Measurements from ENCODE around the gene SNX1. TPM values are rescaled to one million over a fixed set of nuclear protein-coding genes. Genes with fewer than 3 reads are reported as not detected.

Gene SNX1
- polyA plus RNA-seq, 2 of the 4 experiments (the other 2 are of a cell fraction), result 86.7 to 89.4 TPM

DNA sequence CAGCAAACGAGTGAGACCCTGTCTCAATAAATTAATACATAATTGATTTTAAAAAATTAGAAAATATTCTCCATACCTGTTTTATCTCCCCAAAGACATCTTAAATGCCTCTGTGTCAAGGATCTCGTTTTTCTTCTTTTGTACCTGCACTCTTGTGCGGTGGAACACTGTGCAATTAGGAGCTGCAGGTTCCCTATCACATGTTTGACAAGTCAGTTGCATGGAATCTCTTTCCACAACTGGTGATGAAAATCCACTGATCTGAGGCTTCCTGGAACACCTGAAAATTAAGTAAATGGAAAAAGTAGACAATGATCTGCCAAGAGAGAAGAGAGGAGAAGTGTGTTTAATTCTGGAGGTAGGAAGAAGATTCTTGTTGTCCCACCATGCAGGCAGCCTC lies 52.8 kb downstream of the SNX1 start:
- no peak for DNase-seq (ENCODE audit: low read depth in 1 of 2, low spot score in 1 of 2)
- no peak overlapping the region for H3K27ac ChIP-seq
- no peak overlapping the region for H3K4me3 ChIP-seq
- ChIA-PET POLR2A (no interaction called here), CTCF (interaction anchor here (1.3 to 2.6 kb wide), 3 partner anchors 10 to 538 kb away, joined by 5 to 14 read pairs (median 6); no protein-coding TSS in a partner anchor)
- WGBS (ENCODE audit: missing lambda C conversion rate), result 64% methylated on average over 3 of the region's 3 CpGs
- H3K4me1 ChIP-seq, result peaks cover 9% of the 10 kb centered on the region; the same call in 1 of the 3 replicates
- no peak for ATAC-seq
- TF ChIP-seq HOXA7 (CRISPR knock-in tag; IDR thresholded peaks at IDR 0.05), result no peak
- TF ChIP-seq, protein P1, sequence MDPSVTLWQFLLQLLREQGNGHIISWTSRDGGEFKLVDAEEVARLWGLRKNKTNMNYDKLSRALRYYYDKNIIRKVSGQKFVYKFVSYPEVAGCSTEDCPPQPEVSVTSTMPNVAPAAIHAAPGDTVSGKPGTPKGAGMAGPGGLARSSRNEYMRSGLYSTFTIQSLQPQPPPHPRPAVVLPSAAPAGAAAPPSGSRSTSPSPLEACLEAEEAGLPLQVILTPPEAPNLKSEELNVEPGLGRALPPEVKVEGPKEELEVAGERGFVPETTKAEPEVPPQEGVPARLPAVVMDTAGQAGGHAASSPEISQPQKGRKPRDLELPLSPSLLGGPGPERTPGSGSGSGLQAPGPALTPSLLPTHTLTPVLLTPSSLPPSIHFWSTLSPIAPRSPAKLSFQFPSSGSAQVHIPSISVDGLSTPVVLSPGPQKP (IDR thresholded peaks at IDR 0.05; ENCODE audit: low read depth, low read length), result no peak
- no peak for TF ChIP-seq HOXB13 (CRISPR knock-in tag; IDR thresholded peaks at IDR 0.05; ENCODE audit: low read depth)
- TF ChIP-seq FOSB (CRISPR knock-in tag; IDR thresholded peaks at IDR 0.05), result no peak
- no peak for TF ChIP-seq JUN (IDR thresholded peaks at IDR 0.05)
- no peak for TF ChIP-seq MAZ (IDR thresholded peaks at IDR 0.05; ENCODE audit: borderline replicate concordance, low read depth, low read length)
- no peak for TF ChIP-seq JUNB (IDR thresholded peaks at IDR 0.05)
- no peak overlapping the region for H3K4me2 ChIP-seq
- no peaks in the 10 kb centered on the region for H3K9me3 ChIP-seq
- FAIRE-seq, result no peak

DNA sequence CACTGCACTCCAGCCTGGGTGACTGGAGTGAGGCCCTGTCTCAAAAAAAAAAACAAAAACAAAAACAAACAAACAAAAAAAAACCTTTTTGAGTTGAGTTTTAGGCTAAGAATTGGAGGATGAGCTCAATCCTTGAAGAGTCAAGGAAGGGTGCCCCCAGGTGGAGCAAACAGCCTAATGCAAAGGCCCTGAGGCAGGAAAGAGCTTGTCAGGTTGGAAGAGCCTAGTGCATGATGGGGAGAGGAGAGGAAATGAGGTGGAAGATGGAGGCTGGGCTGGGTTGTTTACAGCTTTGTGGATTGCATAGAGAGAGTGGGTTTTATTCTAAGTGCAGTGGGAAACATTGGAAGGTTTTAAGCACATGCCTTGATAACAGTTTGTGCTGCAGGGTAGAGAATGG lies 53.6 kb downstream of the SNX1 start:
- DNase-seq (ENCODE audit: low read depth in 1 of 2, low spot score in 1 of 2) (peak in 1 of 2 experiments; percentile 61), FAIRE-seq (no peak), ATAC-seq (no peak)
- no peak overlapping the region for H3K4me2 ChIP-seq
- CTCF ChIA-PET, result interaction anchor here (0.6 to 2.6 kb wide), 7 partner anchors 9 to 539 kb away, joined by 3 to 14 read pairs (median 4); partner anchors contain the start of gene SNX1
- no peak overlapping the region for H3K4me3 ChIP-seq
- POLR2A ChIA-PET, result no interaction called here
- no peaks in the 10 kb centered on the region for H3K9me3 ChIP-seq
- no peak overlapping the region for H3K27ac ChIP-seq
- peaks cover 9% of the 10 kb centered on the region; the same call in 1 of the 3 replicates for H3K4me1 ChIP-seq
- TF ChIP-seq, protein P2, sequence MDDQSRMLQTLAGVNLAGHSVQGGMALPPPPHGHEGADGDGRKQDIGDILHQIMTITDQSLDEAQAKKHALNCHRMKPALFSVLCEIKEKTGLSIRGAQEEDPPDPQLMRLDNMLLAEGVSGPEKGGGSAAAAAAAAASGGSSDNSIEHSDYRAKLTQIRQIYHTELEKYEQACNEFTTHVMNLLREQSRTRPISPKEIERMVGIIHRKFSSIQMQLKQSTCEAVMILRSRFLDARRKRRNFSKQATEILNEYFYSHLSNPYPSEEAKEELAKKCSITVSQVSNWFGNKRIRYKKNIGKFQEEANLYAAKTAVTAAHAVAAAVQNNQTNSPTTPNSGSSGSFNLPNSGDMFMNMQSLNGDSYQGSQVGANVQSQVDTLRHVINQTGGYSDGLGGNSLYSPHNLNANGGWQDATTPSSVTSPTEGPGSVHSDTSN (IDR thresholded peaks at IDR 0.05), result no peak
- TF ChIP-seq, protein P3, sequence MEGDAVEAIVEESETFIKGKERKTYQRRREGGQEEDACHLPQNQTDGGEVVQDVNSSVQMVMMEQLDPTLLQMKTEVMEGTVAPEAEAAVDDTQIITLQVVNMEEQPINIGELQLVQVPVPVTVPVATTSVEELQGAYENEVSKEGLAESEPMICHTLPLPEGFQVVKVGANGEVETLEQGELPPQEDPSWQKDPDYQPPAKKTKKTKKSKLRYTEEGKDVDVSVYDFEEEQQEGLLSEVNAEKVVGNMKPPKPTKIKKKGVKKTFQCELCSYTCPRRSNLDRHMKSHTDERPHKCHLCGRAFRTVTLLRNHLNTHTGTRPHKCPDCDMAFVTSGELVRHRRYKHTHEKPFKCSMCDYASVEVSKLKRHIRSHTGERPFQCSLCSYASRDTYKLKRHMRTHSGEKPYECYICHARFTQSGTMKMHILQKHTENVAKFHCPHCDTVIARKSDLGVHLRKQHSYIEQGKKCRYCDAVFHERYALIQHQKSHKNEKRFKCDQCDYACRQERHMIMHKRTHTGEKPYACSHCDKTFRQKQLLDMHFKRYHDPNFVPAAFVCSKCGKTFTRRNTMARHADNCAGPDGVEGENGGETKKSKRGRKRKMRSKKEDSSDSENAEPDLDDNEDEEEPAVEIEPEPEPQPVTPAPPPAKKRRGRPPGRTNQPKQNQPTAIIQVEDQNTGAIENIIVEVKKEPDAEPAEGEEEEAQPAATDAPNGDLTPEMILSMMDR (IDR thresholded peaks at IDR 0.05), result peak; percentile 17; the same call in 2 of the 3 replicates
- no peak for TF ChIP-seq RNF2 (IDR thresholded peaks at IDR 0.05; ENCODE audit: borderline replicate concordance, low read depth)
- TF ChIP-seq KDM5A (IDR thresholded peaks at IDR 0.05), result no peak
- TF ChIP-seq EHMT2 (IDR thresholded peaks at IDR 0.05; ENCODE audit: low read depth), result no peak
- peak in 1 of 2 experiments; percentile 23; a peak in 1 of 5 replicates for TF ChIP-seq RAD21 (conservative IDR thresholded peaks at IDR 0.05 in 1 of 2, IDR thresholded peaks at IDR 0.05 in 1 of 2)
- TF ChIP-seq NPAS2 (CRISPR knock-in tag; IDR thresholded peaks at IDR 0.05; ENCODE audit: borderline replicate concordance), result no peak

DNA sequence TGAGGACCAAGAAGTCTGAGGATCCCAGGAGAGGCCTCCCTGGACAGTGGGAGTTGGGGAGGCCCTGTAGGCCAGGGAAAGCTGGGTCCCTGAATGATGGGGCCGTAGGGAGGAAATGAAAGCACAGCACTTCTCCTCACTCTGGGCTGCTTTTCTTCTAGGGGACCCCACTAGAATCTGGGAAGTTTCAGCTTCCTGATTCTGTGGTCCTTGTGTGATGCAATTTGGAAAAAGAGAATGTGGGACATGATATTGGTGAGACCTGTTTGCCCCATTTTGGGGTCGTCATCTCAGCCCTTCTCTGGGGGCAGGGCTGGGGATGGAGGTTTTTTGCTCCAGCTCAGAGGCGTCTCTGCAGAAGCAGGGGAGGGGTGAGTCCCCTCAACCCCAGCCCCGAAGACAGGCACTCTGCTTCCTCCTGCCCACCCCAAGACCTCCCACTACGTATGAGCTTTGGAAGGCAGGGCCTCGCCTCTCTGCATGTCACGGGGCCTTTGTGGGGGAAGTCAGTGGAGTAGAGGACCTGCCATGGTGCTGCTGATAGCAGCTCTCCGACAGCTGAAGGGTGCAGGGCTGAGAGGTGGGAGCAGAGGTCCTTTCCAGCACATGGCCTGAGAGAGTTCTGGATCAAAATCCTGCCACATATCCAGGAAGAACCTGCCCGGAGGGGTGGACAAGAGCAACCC lies 54.3 kb downstream of the SNX1 start:
- ChIA-PET POLR2A (interaction anchor here (1.0 kb wide), 1 partner anchor 57 kb away, joined by 3 read pairs; the partner anchor contains the start of gene CIAO2A), CTCF (interaction anchor here (0.6 to 2.6 kb wide), 11 partner anchors 9 to 540 kb away, joined by 3 to 14 read pairs (median 5); partner anchors contain the start of gene SNX1)
- Histone ChIP-seq H3K4me2 (no peak overlapping the region), H3K27ac (no peak overlapping the region), H3K9me3 (no peaks in the 10 kb centered on the region), H3K4me1 (peaks cover 9% of the 10 kb centered on the region; the same call in 1 of the 3 replicates), H3K4me3 (no peak overlapping the region)
- ATAC-seq, result no peak
- DNase-seq (ENCODE audit: low read depth in 1 of 2, low spot score in 1 of 2), result no peak
- 91% methylated on average over 9 of the region's 9 CpGs for WGBS (ENCODE audit: missing lambda C conversion rate)
- no peak for FAIRE-seq
- no peak for TF ChIP-seq ESRRA (IDR thresholded peaks at IDR 0.05; ENCODE audit: borderline replicate concordance, low read length)
- TF ChIP-seq KDM5A (IDR thresholded peaks at IDR 0.05), result no peak
- no peak for TF ChIP-seq POLR2AphosphoS2 (conservative IDR thresholded peaks at IDR 0.05; ENCODE audit: low read length)
- TF ChIP-seq, protein P3 (IDR thresholded peaks at IDR 0.05), result no peak
- TF ChIP-seq, protein P4, sequence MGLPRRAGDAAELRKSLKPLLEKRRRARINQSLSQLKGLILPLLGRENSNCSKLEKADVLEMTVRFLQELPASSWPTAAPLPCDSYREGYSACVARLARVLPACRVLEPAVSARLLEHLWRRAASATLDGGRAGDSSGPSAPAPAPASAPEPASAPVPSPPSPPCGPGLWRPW (IDR thresholded peaks at IDR 0.05), result no peak
- no peak for TF ChIP-seq JUNB (IDR thresholded peaks at IDR 0.05)
- TF ChIP-seq RNF2 (IDR thresholded peaks at IDR 0.05; ENCODE audit: borderline replicate concordance, low read depth), result no peak
- TF ChIP-seq, protein P5, sequence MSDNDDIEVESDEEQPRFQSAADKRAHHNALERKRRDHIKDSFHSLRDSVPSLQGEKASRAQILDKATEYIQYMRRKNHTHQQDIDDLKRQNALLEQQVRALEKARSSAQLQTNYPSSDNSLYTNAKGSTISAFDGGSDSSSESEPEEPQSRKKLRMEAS (IDR thresholded peaks at IDR 0.05), result no peak
- TF ChIP-seq HOXB5 (CRISPR knock-in tag; IDR thresholded peaks at IDR 0.05), result no peak
- TF ChIP-seq NR3C1 (IDR thresholded peaks at IDR 0.05), result no peak
- TF ChIP-seq FOXS1 (CRISPR knock-in tag; IDR thresholded peaks at IDR 0.05), result no peak
- no peak for TF ChIP-seq TFCP2L1 (CRISPR knock-in tag; IDR thresholded peaks at IDR 0.05)
- TF ChIP-seq, protein P2 (IDR thresholded peaks at IDR 0.05), result no peak
- no peak for TF ChIP-seq ZFP36 (IDR thresholded peaks at IDR 0.05; ENCODE audit: borderline replicate concordance, partially characterized antibody)
- no peak for TF ChIP-seq RARB (CRISPR knock-in tag; IDR thresholded peaks at IDR 0.05)

Measured in A549 (cell line).